ENCODE measurements around the gene ZSCAN12.

The ZSCAN12 gene

GRCh38 chr6:28336284-28337120 lies 63.0 kb downstream of the ZSCAN12 start:
- TF ChIP-seq CTCF (IDR thresholded peaks at IDR 0.05; ENCODE audit: control insufficient read depth, extremely low read depth, insufficient read depth) = no peak
- peak overlapping the region; percentile 68 for H3K4me3 ChIP-seq (ENCODE audit: low read depth, low read length)
- DNase-seq (ENCODE audit: low read depth) = no peak

- DNase-seq (ENCODE audit: low read depth) = peak; percentile 97
- H3K4me3 ChIP-seq (ENCODE audit: low read depth, low read length) = peak within 1 kb of the TSS; percentile 68
- TF ChIP-seq CTCF (IDR thresholded peaks at IDR 0.05; ENCODE audit: control insufficient read depth, extremely low read depth, insufficient read depth) = no peak
Measured at GRCh38 chr6:28335564-28336283, 63.8 kb downstream of the ZSCAN12 start, which contains the start of gene ZSCAN31. TSS of gene ZSCAN31 (minus strand) at chr6:28336148. CDS start at chr6:28329683, 6,465 bp downstream.

- TF ChIP-seq CTCF (IDR thresholded peaks at IDR 0.05; ENCODE audit: control insufficient read depth, extremely low read depth, insufficient read depth) = no peak
- no peak for DNase-seq (ENCODE audit: low read depth)
- peak overlapping the region; percentile 68 for H3K4me3 ChIP-seq (ENCODE audit: low read depth, low read length)
Measured at GRCh38 chr6:28335040-28335563, 64.4 kb downstream of the ZSCAN12 start.

- DNase-seq (ENCODE audit: low read depth) = no peak
- no peak for TF ChIP-seq CTCF (IDR thresholded peaks at IDR 0.05; ENCODE audit: control insufficient read depth, extremely low read depth, insufficient read depth)
- peak overlapping the region; percentile 68 for H3K4me3 ChIP-seq (ENCODE audit: low read depth, low read length)
Measured at GRCh38 chr6:28334286-28335039, 65.1 kb downstream of the ZSCAN12 start.

- no peak overlapping the region for H3K4me3 ChIP-seq (ENCODE audit: low read depth, low read length)
- no peak for DNase-seq (ENCODE audit: low read depth)
- no peak for TF ChIP-seq CTCF (IDR thresholded peaks at IDR 0.05; ENCODE audit: control insufficient read depth, extremely low read depth, insufficient read depth)
Measured at GRCh38 chr6:28333599-28334018, 65.9 kb downstream of the ZSCAN12 start.

GRCh38 chr6:28333047-28333446 lies 66.5 kb downstream of the ZSCAN12 start:
- DNase-seq (ENCODE audit: low read depth) = no peak
- no peak overlapping the region for H3K4me3 ChIP-seq (ENCODE audit: low read depth, low read length)
- no peak for TF ChIP-seq CTCF (IDR thresholded peaks at IDR 0.05; ENCODE audit: control insufficient read depth, extremely low read depth, insufficient read depth)
